ENCODE results near the gene AOX1.
A peak's percentile ranks its signal among the peaks of the same experiment; 100 is the strongest.

Gene AOX1

DNA sequence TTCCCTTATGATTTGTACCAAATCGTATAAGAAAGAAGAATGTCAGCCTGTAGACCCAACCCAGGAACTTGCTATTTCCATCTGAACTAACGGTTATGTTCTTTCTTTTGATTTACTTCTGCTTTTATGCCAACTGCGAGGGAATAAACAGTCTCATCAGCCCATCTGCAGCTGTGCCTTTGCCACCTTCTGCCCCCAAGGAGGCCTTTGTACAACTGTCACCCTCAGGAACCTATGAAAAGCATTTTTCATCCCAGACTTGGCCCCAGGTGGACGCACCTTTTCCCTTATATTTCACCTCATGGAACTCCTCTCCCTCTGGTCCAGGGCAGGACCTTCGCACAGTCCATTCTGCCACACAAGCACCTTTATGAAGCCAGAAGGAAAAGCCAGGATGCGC, 109.8 kb downstream of the AOX1 start:
- peak overlapping the region; percentile 87 for H3K27ac ChIP-seq (replicated peaks)
- no peaks in the 10 kb centered on the region for H3K27me3 ChIP-seq (ENCODE audit: insufficient read depth, poor library complexity, severe bottlenecking)
- peak in 1 of 2 experiments; percentile 80 for DNase-seq (ENCODE audit: low read depth in 1 of 2, low spot score in 1 of 2)
- H3K4me3 ChIP-seq (replicated peaks; ENCODE audit: insufficient read depth, low read length), result no peak overlapping the region
- TF ChIP-seq GABPA (IDR thresholded peaks at IDR 0.05; ENCODE audit: low read depth), result no peak
- TF ChIP-seq, protein P1, sequence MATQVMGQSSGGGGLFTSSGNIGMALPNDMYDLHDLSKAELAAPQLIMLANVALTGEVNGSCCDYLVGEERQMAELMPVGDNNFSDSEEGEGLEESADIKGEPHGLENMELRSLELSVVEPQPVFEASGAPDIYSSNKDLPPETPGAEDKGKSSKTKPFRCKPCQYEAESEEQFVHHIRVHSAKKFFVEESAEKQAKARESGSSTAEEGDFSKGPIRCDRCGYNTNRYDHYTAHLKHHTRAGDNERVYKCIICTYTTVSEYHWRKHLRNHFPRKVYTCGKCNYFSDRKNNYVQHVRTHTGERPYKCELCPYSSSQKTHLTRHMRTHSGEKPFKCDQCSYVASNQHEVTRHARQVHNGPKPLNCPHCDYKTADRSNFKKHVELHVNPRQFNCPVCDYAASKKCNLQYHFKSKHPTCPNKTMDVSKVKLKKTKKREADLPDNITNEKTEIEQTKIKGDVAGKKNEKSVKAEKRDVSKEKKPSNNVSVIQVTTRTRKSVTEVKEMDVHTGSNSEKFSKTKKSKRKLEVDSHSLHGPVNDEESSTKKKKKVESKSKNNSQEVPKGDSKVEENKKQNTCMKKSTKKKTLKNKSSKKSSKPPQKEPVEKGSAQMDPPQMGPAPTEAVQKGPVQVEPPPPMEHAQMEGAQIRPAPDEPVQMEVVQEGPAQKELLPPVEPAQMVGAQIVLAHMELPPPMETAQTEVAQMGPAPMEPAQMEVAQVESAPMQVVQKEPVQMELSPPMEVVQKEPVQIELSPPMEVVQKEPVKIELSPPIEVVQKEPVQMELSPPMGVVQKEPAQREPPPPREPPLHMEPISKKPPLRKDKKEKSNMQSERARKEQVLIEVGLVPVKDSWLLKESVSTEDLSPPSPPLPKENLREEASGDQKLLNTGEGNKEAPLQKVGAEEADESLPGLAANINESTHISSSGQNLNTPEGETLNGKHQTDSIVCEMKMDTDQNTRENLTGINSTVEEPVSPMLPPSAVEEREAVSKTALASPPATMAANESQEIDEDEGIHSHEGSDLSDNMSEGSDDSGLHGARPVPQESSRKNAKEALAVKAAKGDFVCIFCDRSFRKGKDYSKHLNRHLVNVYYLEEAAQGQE (IDR thresholded peaks at IDR 0.05; ENCODE audit: insufficient replicate concordance, low read depth), result no peak
- TF ChIP-seq, protein P2, sequence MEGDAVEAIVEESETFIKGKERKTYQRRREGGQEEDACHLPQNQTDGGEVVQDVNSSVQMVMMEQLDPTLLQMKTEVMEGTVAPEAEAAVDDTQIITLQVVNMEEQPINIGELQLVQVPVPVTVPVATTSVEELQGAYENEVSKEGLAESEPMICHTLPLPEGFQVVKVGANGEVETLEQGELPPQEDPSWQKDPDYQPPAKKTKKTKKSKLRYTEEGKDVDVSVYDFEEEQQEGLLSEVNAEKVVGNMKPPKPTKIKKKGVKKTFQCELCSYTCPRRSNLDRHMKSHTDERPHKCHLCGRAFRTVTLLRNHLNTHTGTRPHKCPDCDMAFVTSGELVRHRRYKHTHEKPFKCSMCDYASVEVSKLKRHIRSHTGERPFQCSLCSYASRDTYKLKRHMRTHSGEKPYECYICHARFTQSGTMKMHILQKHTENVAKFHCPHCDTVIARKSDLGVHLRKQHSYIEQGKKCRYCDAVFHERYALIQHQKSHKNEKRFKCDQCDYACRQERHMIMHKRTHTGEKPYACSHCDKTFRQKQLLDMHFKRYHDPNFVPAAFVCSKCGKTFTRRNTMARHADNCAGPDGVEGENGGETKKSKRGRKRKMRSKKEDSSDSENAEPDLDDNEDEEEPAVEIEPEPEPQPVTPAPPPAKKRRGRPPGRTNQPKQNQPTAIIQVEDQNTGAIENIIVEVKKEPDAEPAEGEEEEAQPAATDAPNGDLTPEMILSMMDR (IDR thresholded peaks at IDR 0.05; ENCODE audit: insufficient read depth, low read length), result no peak
- no peak; the same call in 1 of the 2 replicates for TF ChIP-seq POLR2AphosphoS5 (IDR thresholded peaks at IDR 0.05; ENCODE audit: low read depth)
- TF ChIP-seq SPI1 (IDR thresholded peaks at IDR 0.05; ENCODE audit: borderline replicate concordance, low read depth), result no peak

DNA sequence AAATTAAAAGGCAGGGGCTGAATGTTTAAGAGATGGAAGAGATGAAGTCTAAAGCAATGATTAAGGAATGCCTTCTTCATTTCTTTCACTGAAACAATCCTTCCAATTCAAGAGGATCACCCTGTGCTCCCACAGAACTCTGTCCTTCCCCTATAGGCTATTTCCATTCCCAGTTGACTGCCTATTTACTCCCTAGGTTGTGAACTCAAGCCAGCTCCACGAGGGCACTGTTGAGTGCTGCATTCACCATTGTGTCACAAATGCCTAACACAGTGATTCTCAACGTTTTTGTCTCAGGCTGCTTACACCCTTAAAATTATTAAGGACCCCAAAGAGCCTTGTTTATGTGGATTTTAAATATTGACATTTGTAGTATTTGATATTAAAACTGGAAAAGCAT, 112.4 kb downstream of the AOX1 start:
- no peak overlapping the region for H3K27ac ChIP-seq (replicated peaks)
- no peaks in the 10 kb centered on the region for H3K27me3 ChIP-seq (ENCODE audit: insufficient read depth, poor library complexity, severe bottlenecking)
- no peak overlapping the region for H3K4me3 ChIP-seq (replicated peaks; ENCODE audit: insufficient read depth, low read length)
- TF ChIP-seq, protein P2 (IDR thresholded peaks at IDR 0.05; ENCODE audit: insufficient read depth, low read length), result no peak
- TF ChIP-seq, protein P1 (IDR thresholded peaks at IDR 0.05; ENCODE audit: insufficient replicate concordance, low read depth), result no peak
- TF ChIP-seq SPI1 (IDR thresholded peaks at IDR 0.05; ENCODE audit: borderline replicate concordance, low read depth) (no peak), GABPA (IDR thresholded peaks at IDR 0.05; ENCODE audit: low read depth) (no peak), POLR2AphosphoS5 (IDR thresholded peaks at IDR 0.05; ENCODE audit: low read depth) (no peak)
- no peak for DNase-seq (ENCODE audit: low read depth in 1 of 2, low spot score in 1 of 2)

DNA sequence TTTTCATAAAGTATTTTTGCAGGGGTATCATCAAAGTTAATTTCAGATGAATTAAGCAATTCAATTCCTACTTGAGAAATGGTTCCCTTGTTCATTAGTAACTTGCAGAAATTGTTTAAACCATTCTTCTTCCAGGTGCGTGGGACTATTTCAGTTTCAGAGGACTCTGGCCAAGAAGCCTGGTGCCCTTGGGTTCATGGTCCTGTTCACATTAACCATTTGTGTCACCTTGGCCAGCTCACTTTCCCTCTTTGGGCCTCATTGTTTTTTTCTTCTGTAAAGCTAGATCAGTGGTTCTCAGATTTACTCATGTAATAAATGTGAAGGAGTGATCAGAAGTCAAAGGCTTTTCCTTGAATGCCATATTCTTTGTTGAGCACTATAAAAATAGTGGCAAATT, 113.5 kb downstream of the AOX1 start:
- no peak for DNase-seq (ENCODE audit: low read depth in 1 of 2, low spot score in 1 of 2)
- Histone ChIP-seq H3K27me3 (ENCODE audit: insufficient read depth, poor library complexity, severe bottlenecking) (no peaks in the 10 kb centered on the region), H3K4me3 (replicated peaks; ENCODE audit: insufficient read depth, low read length) (no peak overlapping the region), H3K27ac (replicated peaks) (no peak overlapping the region)
- TF ChIP-seq, protein P1 (IDR thresholded peaks at IDR 0.05; ENCODE audit: insufficient replicate concordance, low read depth), result no peak
- TF ChIP-seq SPI1 (IDR thresholded peaks at IDR 0.05; ENCODE audit: borderline replicate concordance, low read depth) (no peak), POLR2AphosphoS5 (IDR thresholded peaks at IDR 0.05; ENCODE audit: low read depth) (no peak), GABPA (IDR thresholded peaks at IDR 0.05; ENCODE audit: low read depth) (no peak)
- TF ChIP-seq, protein P2 (IDR thresholded peaks at IDR 0.05; ENCODE audit: insufficient read depth, low read length), result no peak
